SK-N-SH treated with all-trans-retinoic acid at 6 μM for 48 hours (cell line): ENCODE measurements around the gene BOC.

ENCODE experiments used
- ATAC-seq: fragments of 200-7000 bp; cut with Tn5 transposase; 3 replicates; pipeline ENCODE4 v1.9.1; 2020; ENCODE audit warnings: mild to moderate bottlenecking, moderate library complexity
- ARNTL ChIP-seq: fragments of 450-650 bp; formaldehyde crosslinking; IDR thresholded peaks from 2 replicates; pipeline ENCODE4 v1.5.0; 2020; ENCODE audit warnings: low read depth, mild to moderate bottlenecking, moderate library complexity, borderline replicate concordance
- BACH2 ChIP-seq: fragments of 250-450 bp; sonication (Bioruptor Pico); IDR thresholded peaks from 2 replicates; pipeline ENCODE4 v1.9.0; 2021; ENCODE audit warnings: mild to moderate bottlenecking, borderline replicate concordance
- CREB5 ChIP-seq: fragments of 250-450 bp; sonication (Bioruptor Pico); IDR thresholded peaks from 2 replicates; pipeline ENCODE4 v1.5.1; 2020; ENCODE audit warnings: low read depth, mild to moderate bottlenecking, moderate library complexity
- CSRNP3 ChIP-seq: fragments of 250-450 bp; sonication (Bioruptor Pico); IDR thresholded peaks from 2 replicates; pipeline ENCODE4 v1.5.1; 2021; ENCODE audit warnings: mild to moderate bottlenecking, moderate library complexity
- ESRRG ChIP-seq: fragments of 250-450 bp; sonication (Bioruptor Pico); IDR thresholded peaks from 2 replicates; pipeline ENCODE4 v1.6.1; 2021; ENCODE audit warnings: mild to moderate bottlenecking
- GLIS3 ChIP-seq: fragments of 250-450 bp; sonication (Bioruptor Pico); IDR thresholded peaks from 2 replicates; pipeline ENCODE4 v1.5.0; 2020; ENCODE audit warnings: mild to moderate bottlenecking, moderate library complexity
- ISL1 ChIP-seq: fragments of 250-450 bp; sonication (Bioruptor Pico); IDR thresholded peaks from 2 replicates; pipeline ENCODE4 v2.1.2; 2022; ENCODE audit warnings: mild to moderate bottlenecking, moderate library complexity
- PPARA ChIP-seq: fragments of 250-450 bp; sonication (Bioruptor Pico); IDR thresholded peaks from 2 replicates; pipeline ENCODE4 v1.5.0; 2020; ENCODE audit warnings: mild to moderate bottlenecking, borderline replicate concordance
- SNAI2 ChIP-seq: fragments of 250-450 bp; sonication (Bioruptor Pico); IDR thresholded peaks from 2 replicates; pipeline ENCODE4 v1.5.0; 2020; ENCODE audit warnings: mild to moderate bottlenecking, moderate library complexity
- TCF4 ChIP-seq: fragments of 250-450 bp; sonication (Bioruptor Pico); IDR thresholded peaks from 2 replicates; pipeline ENCODE4 v1.8.0; 2021; ENCODE audit warnings: mild to moderate bottlenecking, moderate library complexity, borderline replicate concordance
- TOX ChIP-seq: fragments of 250-450 bp; sonication (Bioruptor Pico); IDR thresholded peaks from 2 replicates; pipeline ENCODE4 v1.8.0; 2021; ENCODE audit warnings: mild to moderate bottlenecking, moderate library complexity, borderline replicate concordance
- ZC3H10 ChIP-seq: fragments of 250-450 bp; sonication (Bioruptor Pico); IDR thresholded peaks from 2 replicates; pipeline ENCODE4 v1.5.1; 2021; ENCODE audit warnings: mild to moderate bottlenecking, moderate library complexity
- ZFP3 ChIP-seq: fragments of 250-450 bp; sonication (Bioruptor Pico); IDR thresholded peaks from 2 replicates; pipeline ENCODE4 v1.5.0; 2020; ENCODE audit warnings: mild to moderate bottlenecking, moderate library complexity
- ZNF565 ChIP-seq: fragments of 450-650 bp; formaldehyde crosslinking; conservative IDR thresholded peaks from 2 replicates; pipeline ENCODE4 v1.5.0; 2020; ENCODE audit warnings: low read depth, mild to moderate bottlenecking, moderate library complexity
- ZNF8 ChIP-seq: fragments of 450-650 bp; formaldehyde crosslinking; IDR thresholded peaks from 2 replicates; pipeline ENCODE4 v1.5.0; 2020; ENCODE audit warnings: mild to moderate bottlenecking, moderate library complexity
- TF ChIP-seq, protein P1 (sequence below): fragments of 250-450 bp; sonication (Bioruptor Pico); IDR thresholded peaks from 2 replicates; pipeline ENCODE4 v1.8.0; 2020; ENCODE audit warnings: mild to moderate bottlenecking, moderate library complexity, borderline replicate concordance
- TF ChIP-seq, protein P2 (sequence below): fragments of 250-450 bp; sonication (Bioruptor Pico); IDR thresholded peaks from 2 replicates; pipeline ENCODE4 v1.8.0; 2021; ENCODE audit warnings: low read depth, mild to moderate bottlenecking, moderate library complexity, borderline replicate concordance
- TF ChIP-seq, protein P3 (sequence below): fragments of 250-450 bp; sonication (Bioruptor Pico); IDR thresholded peaks from 2 replicates; pipeline ENCODE4 v1.5.0; 2020; ENCODE audit warnings: mild to moderate bottlenecking, moderate library complexity

BOC gene

DNA sequence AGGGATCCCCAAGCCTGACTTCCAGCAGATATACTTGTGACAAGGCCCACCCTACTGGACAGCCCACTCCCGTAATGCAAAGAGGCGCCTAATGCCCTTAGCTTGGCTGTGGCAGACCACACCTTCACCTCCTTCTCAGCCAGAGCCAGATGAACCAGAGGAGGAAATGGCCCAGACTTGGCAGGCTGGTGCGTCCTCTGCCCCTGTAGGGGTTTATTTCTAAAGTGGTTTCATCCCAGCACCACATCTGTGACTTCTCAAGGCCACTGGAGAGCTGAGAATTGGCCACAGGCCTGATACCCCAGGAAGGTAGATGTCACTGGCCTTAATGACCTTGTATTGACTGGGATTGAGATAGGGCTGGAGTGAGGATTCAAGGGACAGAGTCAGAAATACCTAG, 29.5 kb downstream of the BOC start (continued):
- TF ChIP-seq, protein P1, sequence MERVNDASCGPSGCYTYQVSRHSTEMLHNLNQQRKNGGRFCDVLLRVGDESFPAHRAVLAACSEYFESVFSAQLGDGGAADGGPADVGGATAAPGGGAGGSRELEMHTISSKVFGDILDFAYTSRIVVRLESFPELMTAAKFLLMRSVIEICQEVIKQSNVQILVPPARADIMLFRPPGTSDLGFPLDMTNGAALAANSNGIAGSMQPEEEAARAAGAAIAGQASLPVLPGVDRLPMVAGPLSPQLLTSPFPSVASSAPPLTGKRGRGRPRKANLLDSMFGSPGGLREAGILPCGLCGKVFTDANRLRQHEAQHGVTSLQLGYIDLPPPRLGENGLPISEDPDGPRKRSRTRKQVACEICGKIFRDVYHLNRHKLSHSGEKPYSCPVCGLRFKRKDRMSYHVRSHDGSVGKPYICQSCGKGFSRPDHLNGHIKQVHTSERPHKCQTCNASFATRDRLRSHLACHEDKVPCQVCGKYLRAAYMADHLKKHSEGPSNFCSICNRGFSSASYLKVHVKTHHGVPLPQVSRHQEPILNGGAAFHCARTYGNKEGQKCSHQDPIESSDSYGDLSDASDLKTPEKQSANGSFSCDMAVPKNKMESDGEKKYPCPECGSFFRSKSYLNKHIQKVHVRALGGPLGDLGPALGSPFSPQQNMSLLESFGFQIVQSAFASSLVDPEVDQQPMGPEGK, result no peak
- TF ChIP-seq CREB5 (CRISPR knock-in tag), result no peak
- TF ChIP-seq, all 23 proteins: peak for 0

DNA sequence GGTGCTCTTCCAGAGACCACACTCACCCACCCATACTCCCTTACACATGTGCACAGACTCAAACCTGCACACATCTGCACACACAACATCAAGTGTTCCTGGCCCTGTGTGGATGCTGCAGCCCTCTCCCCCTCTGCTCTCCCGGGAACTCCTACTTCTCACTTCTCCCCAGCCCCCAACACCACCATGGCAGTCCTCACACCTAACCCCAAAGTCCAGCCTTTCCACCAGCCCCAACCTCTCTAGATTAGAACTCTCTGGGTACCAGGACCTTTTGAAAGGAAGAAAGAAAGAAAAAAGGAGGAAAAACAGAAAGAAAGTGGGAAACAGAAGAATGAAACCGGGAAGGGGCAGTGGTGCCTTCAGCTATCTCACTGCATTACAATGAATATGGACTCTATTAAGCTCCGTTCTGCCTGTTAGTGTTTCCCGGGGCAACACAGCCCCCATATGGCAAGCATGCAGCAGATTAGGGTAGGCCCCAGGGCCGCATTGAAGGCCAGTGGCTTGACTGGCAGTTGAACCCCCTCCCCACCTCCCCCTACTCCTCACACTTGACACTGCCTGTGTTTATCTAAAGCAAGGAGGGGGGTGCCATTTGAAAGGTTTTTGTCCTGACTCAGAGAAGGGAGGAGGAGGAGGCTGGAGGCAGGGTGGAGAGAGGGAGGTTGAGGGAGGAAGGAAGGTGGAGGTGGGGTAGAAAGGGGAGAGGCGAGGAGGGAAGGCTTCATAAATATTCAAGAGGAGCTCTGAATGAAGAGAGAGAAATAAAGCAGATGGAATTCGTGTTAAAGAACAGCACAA, 30.1 kb downstream of the BOC start:
- ATAC-seq, result peak; percentile 82
- no peak for TF ChIP-seq GLIS3 (CRISPR knock-in tag)
- no peak for TF ChIP-seq ZNF8
- no peak for TF ChIP-seq ZNF565 (CRISPR knock-in tag)
- TF ChIP-seq PPARA (CRISPR knock-in tag), result no peak

DNA sequence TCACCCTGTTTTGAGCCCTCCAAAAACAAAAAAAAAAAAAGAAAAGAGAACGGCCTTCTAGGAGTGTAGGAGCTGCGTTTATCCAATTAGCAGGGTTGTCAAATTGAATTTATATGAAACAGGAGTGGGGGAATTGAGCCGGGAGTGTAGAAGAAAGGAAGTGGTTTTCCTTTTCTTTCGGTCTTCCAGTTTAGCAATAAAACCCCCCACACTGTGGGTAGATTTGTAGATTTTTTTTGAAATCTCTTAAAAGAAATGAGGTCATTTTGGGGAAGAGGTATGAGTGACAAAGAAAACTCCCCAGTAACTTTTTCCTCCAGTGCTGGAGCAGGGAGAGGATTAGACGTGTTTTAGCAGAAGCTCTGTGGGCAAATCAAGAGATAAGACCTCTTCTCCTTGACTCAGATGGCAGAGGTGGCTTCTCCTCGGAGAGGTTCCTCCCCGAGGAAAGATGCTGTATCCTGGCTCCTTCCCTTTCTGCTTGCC, 30.8 kb downstream of the BOC start:
- peak; percentile 80 for ATAC-seq
- TF ChIP-seq ZC3H10 (CRISPR knock-in tag), result no peak
- no peak for TF ChIP-seq ESRRG (CRISPR knock-in tag)
- no peak for TF ChIP-seq ZNF8
- TF ChIP-seq BACH2 (CRISPR knock-in tag), result no peak
- TF ChIP-seq TCF4 (CRISPR knock-in tag), result no peak
- TF ChIP-seq PPARA (CRISPR knock-in tag), result no peak
- TF ChIP-seq, protein P1, result no peak
- TF ChIP-seq TOX (CRISPR knock-in tag), result no peak
- TF ChIP-seq CSRNP3 (CRISPR knock-in tag), result no peak
- TF ChIP-seq, protein P2, sequence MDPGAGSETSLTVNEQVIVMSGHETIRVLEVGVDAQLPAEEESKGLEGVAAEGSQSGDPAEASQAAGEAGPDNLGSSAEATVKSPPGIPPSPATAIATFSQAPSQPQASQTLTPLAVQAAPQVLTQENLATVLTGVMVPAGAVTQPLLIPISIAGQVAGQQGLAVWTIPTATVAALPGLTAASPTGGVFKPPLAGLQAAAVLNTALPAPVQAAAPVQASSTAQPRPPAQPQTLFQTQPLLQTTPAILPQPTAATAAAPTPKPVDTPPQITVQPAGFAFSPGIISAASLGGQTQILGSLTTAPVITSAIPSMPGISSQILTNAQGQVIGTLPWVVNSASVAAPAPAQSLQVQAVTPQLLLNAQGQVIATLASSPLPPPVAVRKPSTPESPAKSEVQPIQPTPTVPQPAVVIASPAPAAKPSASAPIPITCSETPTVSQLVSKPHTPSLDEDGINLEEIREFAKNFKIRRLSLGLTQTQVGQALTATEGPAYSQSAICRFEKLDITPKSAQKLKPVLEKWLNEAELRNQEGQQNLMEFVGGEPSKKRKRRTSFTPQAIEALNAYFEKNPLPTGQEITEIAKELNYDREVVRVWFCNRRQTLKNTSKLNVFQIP (CRISPR knock-in tag), result no peak
- no peak for TF ChIP-seq ARNTL (CRISPR knock-in tag)
- no peak for TF ChIP-seq ISL1 (CRISPR knock-in tag)
- no peak for TF ChIP-seq SNAI2

DNA sequence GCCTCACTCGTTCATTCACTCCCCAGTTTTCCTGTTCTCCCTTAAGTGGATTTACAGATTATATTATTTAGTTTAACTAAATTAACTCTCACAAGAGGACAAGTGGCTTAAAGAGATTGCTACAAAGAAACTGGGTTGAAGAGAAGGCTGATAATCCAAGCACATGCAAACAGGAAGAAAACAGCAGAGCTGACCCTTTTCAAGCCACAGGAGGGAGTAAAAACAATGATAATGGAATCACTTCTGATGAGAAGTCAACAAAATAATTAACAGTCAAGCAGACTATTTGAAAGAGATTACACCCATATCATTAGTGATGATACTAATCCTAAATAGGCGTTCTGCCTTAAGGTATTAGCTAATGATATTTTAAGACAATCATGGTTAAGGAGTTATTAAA, 31.7 kb downstream of the BOC start:
- ATAC-seq, result no peak
- TF ChIP-seq, protein P2 (CRISPR knock-in tag), result no peak
- TF ChIP-seq GLIS3 (CRISPR knock-in tag) (no peak), CSRNP3 (CRISPR knock-in tag) (no peak), ZC3H10 (CRISPR knock-in tag) (no peak), ZFP3 (CRISPR knock-in tag) (no peak)
- TF ChIP-seq, protein P3, sequence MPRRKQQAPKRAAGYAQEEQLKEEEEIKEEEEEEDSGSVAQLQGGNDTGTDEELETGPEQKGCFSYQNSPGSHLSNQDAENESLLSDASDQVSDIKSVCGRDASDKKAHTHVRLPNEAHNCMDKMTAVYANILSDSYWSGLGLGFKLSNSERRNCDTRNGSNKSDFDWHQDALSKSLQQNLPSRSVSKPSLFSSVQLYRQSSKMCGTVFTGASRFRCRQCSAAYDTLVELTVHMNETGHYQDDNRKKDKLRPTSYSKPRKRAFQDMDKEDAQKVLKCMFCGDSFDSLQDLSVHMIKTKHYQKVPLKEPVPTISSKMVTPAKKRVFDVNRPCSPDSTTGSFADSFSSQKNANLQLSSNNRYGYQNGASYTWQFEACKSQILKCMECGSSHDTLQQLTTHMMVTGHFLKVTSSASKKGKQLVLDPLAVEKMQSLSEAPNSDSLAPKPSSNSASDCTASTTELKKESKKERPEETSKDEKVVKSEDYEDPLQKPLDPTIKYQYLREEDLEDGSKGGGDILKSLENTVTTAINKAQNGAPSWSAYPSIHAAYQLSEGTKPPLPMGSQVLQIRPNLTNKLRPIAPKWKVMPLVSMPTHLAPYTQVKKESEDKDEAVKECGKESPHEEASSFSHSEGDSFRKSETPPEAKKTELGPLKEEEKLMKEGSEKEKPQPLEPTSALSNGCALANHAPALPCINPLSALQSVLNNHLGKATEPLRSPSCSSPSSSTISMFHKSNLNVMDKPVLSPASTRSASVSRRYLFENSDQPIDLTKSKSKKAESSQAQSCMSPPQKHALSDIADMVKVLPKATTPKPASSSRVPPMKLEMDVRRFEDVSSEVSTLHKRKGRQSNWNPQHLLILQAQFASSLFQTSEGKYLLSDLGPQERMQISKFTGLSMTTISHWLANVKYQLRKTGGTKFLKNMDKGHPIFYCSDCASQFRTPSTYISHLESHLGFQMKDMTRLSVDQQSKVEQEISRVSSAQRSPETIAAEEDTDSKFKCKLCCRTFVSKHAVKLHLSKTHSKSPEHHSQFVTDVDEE (CRISPR knock-in tag), result no peak
